NCI-H510A (cell line): ENCODE data around the gene DHX32.
"Not testable (repeated sequence)": the region's sequence is repeated elsewhere in the genome, so short reads cannot be mapped to it uniquely, and the experiment has no call there.

ENCODE experiments used
- DNase-seq: peaks from one replicate; lab custom pipeline; 2025; lab: John Stamatoyannopoulos, UW

Gene DHX32

GRCh38 chr10:125895130-125896087 lies 14.3 kb upstream of the DHX32 start:
- peak; percentile 38 for DNase-seq

DNA sequence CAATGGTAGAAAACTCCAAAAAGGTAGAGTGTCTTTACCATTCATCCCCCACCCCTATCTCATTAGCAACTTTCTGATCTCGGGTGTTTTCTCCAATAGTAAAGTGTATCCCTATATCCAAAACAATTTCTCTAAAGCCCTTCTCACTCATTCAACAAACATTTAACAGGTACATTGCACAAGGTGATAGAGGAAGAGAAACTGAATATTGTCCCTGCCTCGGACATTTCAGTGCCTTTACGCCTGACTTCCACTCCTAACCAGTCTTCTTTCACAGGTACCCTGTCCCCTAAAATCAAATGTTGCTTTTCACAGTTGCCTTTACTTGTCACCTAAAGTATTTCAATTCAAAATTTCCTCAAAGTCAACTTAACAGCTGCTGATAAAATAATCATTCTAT lies 13.1 kb upstream of the DHX32 start:
- not testable (repeated sequence) for DNase-seq

- not testable (repeated sequence) for DNase-seq
These were observed 11.3 kb upstream of the DHX32 start for GRCh38 chr10:125892402-125892801.

- not testable (repeated sequence) for DNase-seq
These were observed 8.3 kb upstream of the DHX32 start for GRCh38 chr10:125889441-125889840.

DNA sequence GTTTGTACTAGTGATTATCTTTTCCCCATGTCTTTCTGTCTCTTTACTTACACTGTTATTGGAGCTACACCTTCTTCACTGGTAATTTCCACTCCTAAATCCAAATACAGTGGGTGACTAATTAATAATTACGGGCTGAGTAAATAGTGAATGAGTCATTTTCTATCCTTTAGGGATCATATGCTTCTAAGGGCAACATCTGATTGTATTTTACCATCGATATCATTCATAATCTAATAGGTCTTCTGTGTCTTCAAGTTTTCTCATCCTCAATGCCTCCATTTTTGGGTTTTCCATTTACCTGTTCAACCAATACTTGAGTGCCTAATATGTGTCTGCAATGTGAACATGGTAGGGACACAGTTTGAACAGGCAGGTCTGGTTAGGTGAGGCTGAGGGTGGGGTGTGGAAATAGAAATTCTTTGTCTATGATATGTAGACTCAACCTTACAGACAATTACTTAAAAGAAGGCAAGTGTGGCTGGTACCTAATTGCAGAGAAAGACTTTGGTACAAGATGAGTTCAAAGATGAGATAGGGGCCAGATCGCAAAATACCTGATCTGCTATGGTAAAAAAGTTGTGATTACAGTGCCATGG lies 5.9 kb upstream of the DHX32 start:
- DNase-seq: no peak

DNA sequence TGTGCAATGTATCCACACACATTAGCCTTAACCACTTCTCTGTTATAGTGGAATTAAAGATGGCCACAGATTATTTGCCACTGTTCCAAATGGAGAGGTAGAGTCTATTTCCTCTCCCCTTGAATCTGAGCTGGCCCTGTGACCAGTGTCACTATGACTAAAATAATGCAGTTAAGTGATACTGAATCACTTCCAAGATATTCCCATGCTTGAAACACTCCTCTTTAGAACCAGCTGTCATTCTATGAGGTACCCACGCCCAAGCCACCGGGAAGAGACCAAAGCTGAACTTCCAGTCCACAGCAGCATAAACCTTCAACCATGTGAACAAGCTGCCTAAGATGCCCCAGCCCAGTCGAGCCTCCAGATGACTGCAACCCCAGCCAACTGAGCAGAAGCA lies 2.1 kb upstream of the DHX32 start:
- DNase-seq: no peak

DNA sequence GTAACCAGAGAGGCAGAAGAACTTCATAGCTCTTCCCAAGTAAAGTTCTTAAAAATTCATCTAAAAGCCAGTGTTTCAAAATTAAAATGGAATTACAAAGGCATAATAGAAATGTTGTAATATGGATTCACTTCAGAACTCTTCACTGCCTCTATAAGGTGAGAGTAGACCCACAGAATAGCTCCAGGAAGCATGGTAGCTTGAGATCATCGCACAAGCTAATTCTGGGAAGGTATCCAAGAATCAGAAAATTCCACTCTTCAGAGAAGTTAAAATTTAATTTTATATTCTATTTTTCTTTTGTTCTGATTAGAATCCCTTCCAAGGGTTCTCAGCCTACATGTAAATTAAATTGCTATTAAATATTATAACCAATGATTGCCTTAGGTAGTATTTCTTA lies 1.5 kb upstream of the DHX32 start:
- no peak for DNase-seq

DNA sequence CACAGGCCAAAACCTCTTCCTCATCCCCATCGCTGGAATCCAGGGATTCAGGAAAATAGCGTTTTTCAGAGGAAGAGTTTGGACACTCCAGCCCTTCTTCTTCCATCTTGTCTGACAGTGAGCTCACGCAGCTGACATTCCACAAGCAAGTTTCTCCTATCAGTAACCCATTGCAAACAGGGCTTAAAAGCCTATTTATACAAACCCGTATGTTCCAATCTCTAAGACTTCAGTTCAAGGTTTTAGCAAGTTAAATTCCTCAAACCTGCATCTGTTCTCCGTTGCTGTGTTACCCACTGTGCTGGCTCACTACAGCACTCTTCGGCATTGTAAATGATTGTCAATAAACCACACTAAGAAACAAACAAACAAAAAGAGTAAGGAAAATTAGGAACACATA lies 373 bp downstream of the DHX32 start:
- DNase-seq: no peak

GRCh38 chr10:125878957-125879835 lies 1.9 kb downstream of the DHX32 start:
- DNase-seq: no peak

GRCh38 chr10:125871338-125871737 lies 9.8 kb downstream of the DHX32 start:
- DNase-seq: no peak

GRCh38 chr10:125868372-125868975 lies 12.6 kb downstream of the DHX32 start:
- peak; percentile 6 for DNase-seq

DNA sequence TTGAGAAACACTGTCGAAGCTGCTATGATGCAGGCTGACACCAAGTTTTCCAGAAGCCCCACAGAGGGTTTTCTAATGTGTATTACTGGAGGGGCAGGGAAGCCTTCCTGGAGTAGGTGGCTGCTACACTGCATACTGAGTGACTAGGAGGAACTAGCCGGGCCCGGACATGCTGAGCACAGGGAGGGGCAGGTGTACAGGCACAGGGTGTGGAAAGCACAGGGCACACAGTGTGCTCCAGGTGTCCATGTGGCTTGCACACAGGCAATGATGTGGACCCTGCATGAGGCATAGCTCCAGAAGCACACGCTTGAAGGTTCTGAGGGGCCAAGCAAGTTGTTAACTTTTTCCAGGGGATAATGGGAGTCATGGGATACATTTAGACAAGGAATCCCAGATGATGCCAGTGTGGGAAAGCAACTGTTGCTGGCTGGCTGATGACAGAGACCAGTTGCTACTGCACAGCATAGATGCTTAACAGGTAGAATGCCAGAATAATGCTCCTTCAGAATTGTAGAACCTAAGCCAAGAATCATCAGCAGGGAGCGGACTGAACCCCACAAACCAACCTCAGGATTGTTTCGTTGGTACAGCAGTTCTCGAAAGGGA lies 14.6 kb downstream of the DHX32 start:
- DNase-seq: no peak

DNA sequence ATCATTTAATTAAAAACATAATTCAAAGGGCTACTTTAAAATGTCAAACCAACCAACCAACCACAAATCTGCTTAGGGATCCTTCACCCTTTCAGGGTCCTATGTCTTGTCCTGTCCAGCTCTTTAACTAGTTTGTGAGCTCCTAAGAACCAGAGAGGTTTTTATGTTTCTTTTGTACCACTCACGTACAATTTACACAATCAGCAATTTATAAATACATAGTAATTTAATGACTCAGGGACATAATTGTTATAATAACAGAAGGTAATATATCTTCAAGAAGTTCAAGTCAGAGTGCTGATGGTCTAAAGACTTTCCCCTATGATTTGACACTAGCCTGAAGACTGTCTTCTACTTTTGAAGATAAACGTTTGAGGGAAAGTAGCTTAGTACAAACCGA lies 16.0 kb downstream of the DHX32 start:
- DNase-seq: no peak

- peak; percentile 72 for DNase-seq
These were observed 21.8 kb downstream of the DHX32 start for GRCh38 chr10:125859128-125859817.

DNA sequence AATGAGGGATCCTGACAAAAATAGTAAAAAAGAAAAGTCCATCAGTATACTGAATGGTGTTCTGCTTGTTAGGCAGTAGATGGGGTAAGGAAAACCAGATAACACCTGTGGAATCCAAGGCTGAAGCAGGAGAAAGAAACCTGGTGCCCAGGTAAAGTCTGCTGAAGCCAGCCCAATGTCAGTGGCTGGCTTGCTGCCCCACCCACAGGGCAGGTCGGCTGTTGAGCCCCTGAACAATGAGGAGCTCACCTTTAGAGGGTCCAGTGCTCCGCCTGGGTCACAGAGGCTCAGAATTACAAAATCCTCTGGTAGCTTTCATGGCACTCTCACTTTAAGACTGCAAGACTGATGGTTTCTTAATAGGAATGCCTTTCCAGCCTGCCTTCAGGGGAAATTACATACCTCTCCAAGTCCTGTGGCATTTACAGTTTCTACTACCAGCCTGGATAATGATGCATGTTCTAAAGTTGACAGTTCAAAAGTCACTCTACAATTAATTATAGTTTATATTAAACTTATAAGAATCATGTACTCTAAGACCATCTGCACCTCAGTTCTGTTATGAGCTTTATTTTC lies 23.8 kb downstream of the DHX32 start:
- no peak for DNase-seq

GRCh38 chr10:125852487-125852886 lies 28.6 kb downstream of the DHX32 start:
- no peak for DNase-seq

GRCh38 chr10:125850766-125851731 lies 30.0 kb downstream of the DHX32 start:
- no peak for DNase-seq

- DNase-seq: no peak
These were observed 31.6 kb downstream of the DHX32 start for GRCh38 chr10:125849448-125849847.

DNA sequence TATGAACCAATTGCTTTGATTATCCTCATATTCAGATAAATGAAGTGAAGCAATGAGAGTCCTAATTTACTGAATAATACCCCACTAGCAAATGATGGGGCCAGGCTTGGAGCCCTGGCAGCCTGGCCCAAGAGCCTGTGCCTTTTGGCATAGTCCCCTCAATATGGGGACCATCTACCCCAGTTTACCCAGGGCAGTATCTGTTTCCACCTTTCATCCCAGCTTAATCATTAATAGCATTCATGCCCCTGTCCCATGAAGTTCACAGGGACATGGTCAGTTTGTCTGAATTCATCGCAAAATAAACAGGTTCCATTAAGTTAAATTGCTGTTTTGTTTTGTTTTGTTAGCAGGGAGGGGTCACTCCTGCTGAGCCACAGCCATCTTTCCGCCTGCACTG lies 32.2 kb downstream of the DHX32 start:
- no peak for DNase-seq
